ENCODE results near the gene CCDC57.
"Not testable (repeated sequence)": the region's sequence is repeated elsewhere in the genome, so short reads cannot be mapped to it uniquely, and the experiment has no call there.

CCDC57 gene

GRCh38 chr17:82200743-82201497, 11.7 kb downstream of the CCDC57 start:
- DNase-seq = peak in 1 of 4 experiments; percentile 44

- no peak for DNase-seq
These were observed 12.5 kb downstream of the CCDC57 start for GRCh38 chr17:82200135-82200534.

GRCh38 chr17:82199496-82199895, 13.1 kb downstream of the CCDC57 start:
- no peak for DNase-seq

GRCh38 chr17:82198092-82198491, 14.6 kb downstream of the CCDC57 start:
- DNase-seq = no peak

- no peak for DNase-seq
These were observed 16.7 kb downstream of the CCDC57 start for GRCh38 chr17:82195675-82196672.

GRCh38 chr17:82194765-82195164, 17.9 kb downstream of the CCDC57 start:
- no peak for DNase-seq

- no peak for DNase-seq
These were observed 19.0 kb downstream of the CCDC57 start for GRCh38 chr17:82193520-82194220.

GRCh38 chr17:82193050-82193449, 19.6 kb downstream of the CCDC57 start:
- DNase-seq = not testable (repeated sequence)

GRCh38 chr17:82188001-82188961, 24.4 kb downstream of the CCDC57 start:
- no peak for DNase-seq

- no peak for DNase-seq
These were observed 25.1 kb downstream of the CCDC57 start for GRCh38 chr17:82187500-82187899.

GRCh38 chr17:82186221-82186620, 26.4 kb downstream of the CCDC57 start:
- no peak for DNase-seq

GRCh38 chr17:82184761-82185160, 27.9 kb downstream of the CCDC57 start:
- no peak for DNase-seq

GRCh38 chr17:82180776-82181528, 31.7 kb downstream of the CCDC57 start:
- no peak for DNase-seq

GRCh38 chr17:82179946-82180475, 32.6 kb downstream of the CCDC57 start:
- no peak for DNase-seq

- DNase-seq = no peak
These were observed 33.2 kb downstream of the CCDC57 start for GRCh38 chr17:82179412-82179811.

- no peak for DNase-seq
These were observed 34.0 kb downstream of the CCDC57 start for GRCh38 chr17:82178499-82179261.

GRCh38 chr17:82177761-82178498, 34.7 kb downstream of the CCDC57 start:
- no peak for DNase-seq

- DNase-seq = no peak
These were observed 35.4 kb downstream of the CCDC57 start for GRCh38 chr17:82177276-82177675.

GRCh38 chr17:82175951-82176350, 36.7 kb downstream of the CCDC57 start:
- no peak for DNase-seq

All from activated CD4-positive, CD25-positive, alpha-beta regulatory T cell (primary cell).